NCI-H526 (cell line): Measurements from ENCODE around the gene PTX4.

Experiments
- DNase-seq, 2 experiments: peaks; one replicate each; lab custom pipeline; 2025; lab: John Stamatoyannopoulos, UW

Gene PTX4

GRCh38 chr16:1459967-1460366 lies 28.8 kb downstream of the PTX4 start:
- DNase-seq = no peak

GRCh38 chr16:1458977-1459341 lies 29.8 kb downstream of the PTX4 start:
- no peak for DNase-seq

DNA sequence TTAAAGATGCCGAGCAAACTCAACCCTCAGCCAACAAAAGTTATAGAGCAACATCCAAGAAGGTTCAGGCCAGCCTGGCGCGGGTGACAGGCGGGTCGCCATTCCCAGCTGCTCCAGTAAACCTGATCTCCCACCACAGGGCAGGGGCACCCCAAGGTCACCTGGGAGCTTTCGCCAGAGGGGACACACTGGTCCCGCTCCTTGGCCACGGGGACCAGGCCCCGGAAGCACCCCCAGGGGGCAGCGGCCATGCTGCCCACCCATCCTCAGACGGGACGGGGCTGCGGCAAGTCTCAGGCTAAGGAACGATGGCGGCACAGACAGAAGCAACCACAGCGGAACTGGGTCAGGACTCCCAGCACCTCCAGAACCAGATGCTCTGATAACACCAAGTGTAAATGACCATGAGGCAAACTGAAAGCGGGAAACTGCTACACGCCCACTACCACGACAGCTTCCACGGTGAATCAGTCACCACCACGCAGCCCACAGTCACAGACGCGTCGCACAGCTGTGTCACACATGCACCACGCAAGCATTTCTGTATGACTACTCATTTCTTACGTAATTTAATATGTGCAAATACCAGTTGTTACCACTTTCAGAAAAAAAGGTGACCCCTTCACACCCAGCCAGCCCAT lies 30.3 kb downstream of the PTX4 start:
- no peak for DNase-seq

DNA sequence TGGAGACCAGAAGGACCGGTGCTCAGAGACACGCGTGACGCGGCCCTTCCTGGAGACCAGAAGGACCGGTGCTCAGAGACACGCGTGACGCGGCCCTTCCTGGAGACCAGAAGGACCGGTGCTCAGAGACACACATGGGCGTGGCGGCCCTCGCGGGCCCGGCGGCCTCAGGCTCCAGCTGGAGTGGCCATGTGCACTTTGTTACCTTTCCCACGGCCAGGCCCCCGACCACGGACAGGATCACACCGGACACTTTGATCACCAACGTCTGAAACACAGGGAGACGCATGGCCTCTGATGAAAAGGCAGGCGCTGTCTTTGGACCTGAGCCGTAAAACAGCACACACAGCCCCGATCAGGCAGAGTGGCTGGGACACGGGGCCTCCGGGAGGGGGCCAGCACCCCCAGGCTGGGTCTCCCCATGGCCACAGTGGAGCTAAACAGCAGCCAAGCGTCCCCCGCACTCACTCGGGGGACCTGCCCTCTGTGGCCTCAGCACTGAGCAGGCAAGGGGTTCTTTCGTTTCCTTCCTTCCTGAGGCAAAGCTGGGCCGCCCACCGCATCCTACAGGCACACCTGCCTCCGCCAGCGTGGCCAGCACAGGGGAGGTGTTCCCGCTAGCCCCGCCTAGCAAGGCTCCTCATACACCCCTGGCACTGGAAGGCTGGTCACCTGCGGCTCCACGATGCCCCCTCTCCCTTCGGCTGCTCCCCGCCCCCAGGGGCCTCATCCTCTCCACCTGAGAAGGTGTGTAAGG lies 31.1 kb downstream of the PTX4 start:
- DNase-seq = no peak

- no peak for DNase-seq
Measured at GRCh38 chr16:1456951-1457350, 31.8 kb downstream of the PTX4 start.

GRCh38 chr16:1455190-1456171 lies 33.3 kb downstream of the PTX4 start:
- no peak for DNase-seq

DNA sequence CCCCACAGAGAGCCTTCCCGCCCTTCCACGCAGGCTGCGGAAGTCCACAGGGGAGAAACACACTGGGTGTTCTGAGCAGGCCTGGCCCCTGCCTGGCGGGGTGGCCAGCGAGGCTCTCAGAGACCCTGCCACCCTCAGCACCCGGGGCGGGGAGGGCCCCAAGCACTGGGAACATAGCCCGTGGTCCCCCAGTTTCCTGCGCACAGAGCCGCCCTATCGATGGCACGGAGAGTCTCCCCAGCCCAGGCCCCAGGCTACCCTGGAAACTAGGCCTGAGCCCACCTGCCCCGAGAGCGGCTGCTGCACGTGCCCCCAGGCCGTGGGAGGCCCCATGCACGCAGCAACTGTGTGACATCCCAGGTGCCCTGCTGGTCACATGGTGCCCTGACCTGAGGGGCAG lies 34.2 kb downstream of the PTX4 start:
- DNase-seq = no peak

GRCh38 chr16:1453316-1453715 lies 35.4 kb downstream of the PTX4 start:
- DNase-seq = no peak

DNA sequence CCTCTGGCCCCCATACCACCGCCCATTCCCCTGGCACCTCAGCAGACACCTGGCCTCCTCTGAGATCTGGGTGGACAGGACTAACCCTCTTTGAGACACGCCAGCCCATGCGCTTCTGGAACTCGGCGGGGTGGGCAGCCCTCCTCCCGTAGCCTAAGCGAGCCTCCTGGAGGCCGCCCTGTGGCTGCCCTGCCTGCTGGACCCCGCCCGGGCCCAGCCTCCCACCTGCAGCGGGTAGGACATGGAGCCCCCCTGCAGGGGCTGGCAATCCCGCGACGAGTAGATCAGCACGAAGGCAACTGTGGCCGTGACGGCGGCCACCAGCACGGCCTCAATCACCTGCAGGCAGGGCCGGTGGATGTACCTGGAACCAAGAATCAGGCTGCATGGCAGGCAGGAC lies 36.2 kb downstream of the PTX4 start:
- no peak for DNase-seq

DNA sequence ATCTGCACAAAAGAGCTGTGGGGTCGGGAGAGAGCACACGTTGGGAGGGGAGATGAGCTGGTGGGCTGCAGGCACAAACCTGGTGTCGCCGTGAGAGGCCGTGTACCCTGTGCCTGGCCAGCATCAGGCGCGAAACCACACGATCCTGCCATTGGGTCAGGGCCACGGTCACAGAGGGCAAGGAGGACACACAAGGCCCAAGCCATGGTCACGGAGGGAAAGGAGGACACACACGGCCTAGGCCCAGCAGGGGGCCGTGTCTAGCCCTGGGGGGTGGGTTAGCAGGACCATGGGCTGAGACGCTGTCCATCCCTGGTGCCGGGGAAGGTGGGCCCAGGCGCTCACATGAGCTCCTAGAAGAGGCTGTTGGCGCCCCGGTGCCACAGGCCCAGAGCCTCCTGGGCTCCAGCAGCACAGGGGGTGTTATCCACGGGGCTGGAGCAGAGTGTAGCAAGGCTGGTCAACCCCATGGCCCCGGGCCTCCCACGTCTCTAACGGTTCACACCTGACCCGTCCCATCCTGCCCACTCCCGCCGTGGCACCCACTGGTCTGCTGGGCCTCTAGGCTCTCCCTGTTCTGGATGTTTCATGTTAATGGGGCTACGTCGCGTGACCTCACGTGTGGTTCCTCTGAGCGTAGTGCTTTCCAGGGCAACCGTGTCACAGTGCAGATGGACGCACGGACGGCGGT lies 36.9 kb downstream of the PTX4 start:
- no peak for DNase-seq

GRCh38 chr16:1450841-1451240 lies 37.9 kb downstream of the PTX4 start:
- no peak for DNase-seq

GRCh38 chr16:1450218-1450617 lies 38.5 kb downstream of the PTX4 start:
- no peak for DNase-seq

- DNase-seq = no peak
Measured at GRCh38 chr16:1449201-1449788, 39.4 kb downstream of the PTX4 start.

DNA sequence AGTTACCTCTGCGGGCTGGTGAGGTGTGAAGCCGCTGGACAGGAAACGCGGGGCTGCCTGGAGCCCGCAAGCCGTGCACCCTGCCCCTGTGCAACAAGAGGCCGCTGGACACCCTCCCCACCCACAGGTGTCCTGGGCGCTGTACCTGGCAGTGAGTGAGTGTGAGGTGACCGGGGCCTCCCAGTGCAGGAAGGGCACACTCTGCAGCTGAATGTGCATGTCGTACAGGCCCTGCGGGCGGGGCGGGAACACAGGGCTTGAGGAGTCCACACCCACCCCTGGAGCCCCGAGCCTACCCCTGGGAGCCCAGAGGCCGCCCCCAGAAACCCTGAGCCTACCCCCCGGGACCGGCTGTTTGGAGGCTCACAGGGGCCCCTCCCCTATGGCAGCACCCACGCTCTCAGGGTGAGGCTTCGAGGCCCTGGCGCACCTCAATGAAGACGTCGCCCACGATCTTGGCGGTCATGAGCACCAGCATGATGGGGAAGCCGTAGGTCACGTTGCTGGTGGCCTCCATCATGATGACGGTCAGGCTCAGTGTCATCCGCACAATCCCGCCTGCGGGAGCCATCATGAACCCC lies 40.1 kb downstream of the PTX4 start:
- no peak for DNase-seq

DNA sequence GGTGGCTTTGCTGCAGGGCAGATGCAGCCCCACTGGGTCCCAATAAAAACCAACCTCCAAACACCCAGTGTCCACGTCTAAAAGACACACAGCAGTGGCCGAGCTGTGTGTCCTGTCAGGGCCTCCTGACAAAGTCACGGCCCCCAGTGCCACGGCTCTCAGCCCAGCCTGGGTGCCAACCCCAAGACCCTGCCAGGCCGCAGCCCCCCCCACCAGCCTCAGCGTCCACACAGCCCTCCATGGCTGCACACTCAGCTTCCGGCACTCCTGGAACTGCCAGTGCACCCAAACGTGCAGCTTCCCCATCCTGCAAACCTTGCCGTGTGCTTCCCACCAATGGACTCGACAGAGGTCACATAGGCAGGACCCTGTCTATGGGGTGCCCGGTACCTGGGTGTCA lies 40.8 kb downstream of the PTX4 start:
- DNase-seq = no peak

DNA sequence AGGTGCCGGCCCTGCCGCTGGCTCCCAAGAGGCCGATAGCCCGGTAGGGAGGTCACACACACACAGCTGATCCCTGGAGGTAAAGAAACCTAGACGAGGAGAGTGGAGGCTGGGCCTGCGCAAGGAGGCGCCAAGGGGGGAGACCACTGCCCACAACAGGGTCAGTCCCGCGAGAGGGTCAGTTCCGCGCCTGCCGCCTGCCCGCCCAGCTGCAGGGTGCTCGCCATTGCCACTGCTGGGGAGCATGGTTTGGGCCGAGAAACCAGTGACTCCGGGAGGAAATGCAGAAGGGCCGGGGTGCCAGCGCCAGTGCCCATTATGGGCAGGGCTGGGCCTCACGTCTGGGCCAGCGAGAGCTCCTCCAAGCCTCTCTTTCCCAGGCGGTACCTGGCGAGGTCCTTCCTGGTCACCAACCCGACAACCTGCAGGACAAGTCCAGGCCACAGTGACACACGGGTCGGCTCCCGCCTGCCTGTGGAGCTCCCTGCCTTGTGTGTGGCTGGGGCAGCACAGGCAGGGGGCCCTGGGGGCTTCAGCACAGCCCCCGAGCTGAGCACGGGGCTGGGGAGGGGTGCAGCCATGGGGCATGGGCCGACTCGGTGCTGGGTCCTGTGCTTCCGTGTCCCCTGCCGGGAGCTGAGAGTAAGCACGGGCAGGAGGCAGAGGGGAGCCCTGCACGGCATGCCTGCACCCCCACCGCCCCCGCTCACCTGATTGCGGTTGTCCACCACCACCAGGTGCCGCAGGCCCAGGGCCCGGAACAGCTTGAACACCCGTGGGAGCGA lies 42.3 kb downstream of the PTX4 start:
- no peak for DNase-seq

- no peak for DNase-seq
Measured at GRCh38 chr16:1445518-1446203, 43.1 kb downstream of the PTX4 start.

DNA sequence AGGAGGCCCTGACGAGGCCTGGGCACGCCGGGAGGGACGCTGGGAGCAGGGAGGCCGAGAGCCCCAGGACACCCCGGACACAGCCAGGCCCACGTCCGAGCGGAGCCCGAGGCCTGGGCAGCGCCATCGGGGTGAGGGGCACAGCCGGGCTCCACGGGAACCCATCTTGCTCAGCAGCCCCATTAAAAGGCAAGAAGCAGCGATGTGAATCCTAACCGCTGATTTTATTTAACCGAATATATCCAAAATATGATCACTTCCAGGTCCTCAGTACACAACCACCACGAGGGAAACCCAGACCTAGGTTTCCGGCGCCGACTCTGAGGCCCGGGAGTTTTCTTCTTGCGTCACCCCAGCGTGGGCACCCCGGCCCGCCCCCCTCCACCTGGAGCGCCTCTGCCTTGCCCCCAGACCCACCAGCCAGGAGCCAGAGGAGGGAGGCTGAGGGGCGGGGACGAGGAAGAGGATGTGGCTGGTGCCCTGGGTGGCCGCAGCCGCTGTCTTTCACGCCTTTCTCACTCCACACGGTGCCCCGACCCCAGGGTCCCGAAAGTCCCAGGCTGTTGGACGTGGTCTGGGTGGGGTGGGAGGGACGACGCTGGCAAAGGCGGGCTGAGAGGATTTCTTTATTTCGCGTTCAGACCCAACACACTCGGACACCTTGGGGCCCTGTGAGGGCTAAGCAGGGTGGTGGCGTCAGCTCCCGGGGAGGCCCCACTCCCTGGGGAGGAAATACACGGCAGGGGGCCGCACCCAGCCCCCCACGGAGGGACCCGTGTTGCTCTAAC lies 43.8 kb downstream of the PTX4 start:
- no peak for DNase-seq
